RWPE2 (cell line): ENCODE data around the gene RAB9A.

Experiments
- ATAC-seq: fragments of 200-7000 bp; cut with Tn5 transposase; 3 replicates; pipeline ENCODE4 v1.9.1; 2021; ENCODE audit warnings: low read depth
- DNase-seq: peaks from one replicate; pipeline ENCODE4 v3.0.0-alpha.2; 2020; ENCODE audit warnings: low spot score
- H3K27ac ChIP-seq: fragments of 450-650 bp; 2 replicates; pipeline ENCODE4 v1.5.1; 2017; ENCODE audit warnings: mild to moderate bottlenecking; ENCODE audit not compliant: poor library complexity, severe bottlenecking
- H3K27me3 ChIP-seq: fragments of 250-450 bp; sonication (Bioruptor Pico); 2 replicates; pipeline ENCODE4 v1.5.1; 2021; ENCODE audit warnings: mild to moderate bottlenecking, moderate library complexity; ENCODE audit not compliant: insufficient read depth, poor library complexity, severe bottlenecking
- H3K36me3 ChIP-seq: fragments of 250-450 bp; sonication (Bioruptor Pico); 2 replicates; pipeline ENCODE4 v1.5.1; 2020; ENCODE audit warnings: low read depth, mild to moderate bottlenecking, moderate library complexity
- H3K4me1 ChIP-seq: fragments of 250-450 bp; sonication (Bioruptor Pico); 2 replicates; pipeline ENCODE4 v1.5.1; 2021; ENCODE audit warnings: mild to moderate bottlenecking, moderate library complexity; ENCODE audit not compliant: insufficient read depth, poor library complexity, severe bottlenecking
- H3K4me3 ChIP-seq: fragments of 250-450 bp; sonication (Bioruptor Pico); 2 replicates; pipeline ENCODE4 v1.5.1; 2021; ENCODE audit warnings: mild to moderate bottlenecking, moderate library complexity; ENCODE audit not compliant: severe bottlenecking
- H3K9me3 ChIP-seq: fragments of 250-450 bp; sonication (Bioruptor Pico); 2 replicates; pipeline ENCODE4 v1.5.1; 2021; ENCODE audit warnings: mild to moderate bottlenecking, moderate library complexity; ENCODE audit not compliant: severe bottlenecking
- CTCF ChIP-seq: fragments of 450-650 bp; IDR thresholded peaks from one replicate; pipeline ENCODE4 v1.5.1; 2017; ENCODE audit warnings: mild to moderate bottlenecking, moderate library complexity; ENCODE audit not compliant: poor library complexity, severe bottlenecking

The RAB9A gene

GRCh38 chrX:13649838-13650237, 39.1 kb upstream of the RAB9A start:
- H3K4me3 ChIP-seq: no peak overlapping the region
- TF ChIP-seq CTCF: no peak
- ATAC-seq (no peak), DNase-seq (no peak)
- H3K4me1 ChIP-seq: no peaks in the 10 kb centered on the region
- H3K27me3 ChIP-seq: no peaks in the 10 kb centered on the region
- no peaks in the 10 kb centered on the region for H3K36me3 ChIP-seq
- no peak overlapping the region for H3K27ac ChIP-seq
- no peaks in the 10 kb centered on the region for H3K9me3 ChIP-seq

- Histone ChIP-seq H3K36me3 (no peaks in the 10 kb centered on the region), H3K27ac (no peak overlapping the region), H3K9me3 (no peaks in the 10 kb centered on the region), H3K4me3 (no peak overlapping the region), H3K4me1 (no peaks in the 10 kb centered on the region), H3K27me3 (no peaks in the 10 kb centered on the region)
- TF ChIP-seq CTCF: no peak
- no peak for DNase-seq
- no peak for ATAC-seq
Measured at GRCh38 chrX:13650318-13650717, 38.6 kb upstream of the RAB9A start.

GRCh38 chrX:13651150-13651549, 37.8 kb upstream of the RAB9A start:
- no peaks in the 10 kb centered on the region for H3K27me3 ChIP-seq
- TF ChIP-seq CTCF: no peak
- H3K4me1 ChIP-seq: no peaks in the 10 kb centered on the region
- DNase-seq (no peak), ATAC-seq (no peak)
- H3K9me3 ChIP-seq: no peaks in the 10 kb centered on the region
- H3K27ac ChIP-seq: no peak overlapping the region
- no peaks in the 10 kb centered on the region for H3K36me3 ChIP-seq
- H3K4me3 ChIP-seq: no peak overlapping the region

GRCh38 chrX:13652287-13652793, 36.6 kb upstream of the RAB9A start:
- no peak for TF ChIP-seq CTCF
- DNase-seq: no peak
- H3K9me3 ChIP-seq: no peaks in the 10 kb centered on the region
- H3K4me1 ChIP-seq: no peaks in the 10 kb centered on the region
- ATAC-seq: peak; percentile 57
- peak overlapping the region; percentile 83 for H3K27ac ChIP-seq
- H3K4me3 ChIP-seq: peak overlapping the region; percentile 51
- H3K36me3 ChIP-seq: no peaks in the 10 kb centered on the region
- H3K27me3 ChIP-seq: no peaks in the 10 kb centered on the region

- Histone ChIP-seq H3K27me3 (no peaks in the 10 kb centered on the region), H3K9me3 (no peaks in the 10 kb centered on the region), H3K4me3 (peak within 1 kb of the TSS; percentile 51), H3K36me3 (no peaks in the 10 kb centered on the region), H3K4me1 (no peaks in the 10 kb centered on the region), H3K27ac (peak within 1 kb of the TSS; percentile 83)
- peak; percentile 95 for ATAC-seq
- TF ChIP-seq CTCF: no peak
- peak; percentile 93 for DNase-seq
Measured at GRCh38 chrX:13652850-13653693, 35.9 kb upstream of the RAB9A start, which contains the start of gene TCEANC. Gene TCEANC (plus strand): TSS chrX:13653141. CDS start chrX:13662509, 9,368 bp downstream.
